AG10803 (cell line): ENCODE measurements around the gene AOPEP.

Experiments
- DNase-seq: peaks from one replicate; pipeline ENCODE4 v3.0.0; 2010; ENCODE audit warnings: low read depth
- H3K4me3 ChIP-seq: 2 replicates; pipeline ENCODE4 v1.5.1; 2011; ENCODE audit warnings: mild to moderate bottlenecking, low read length, control low read depth
- TF ChIP-seq, protein P1 (sequence below): conservative IDR thresholded peaks from 2 replicates; pipeline ENCODE4 v1.5.1; 2011; ENCODE audit warnings: mild to moderate bottlenecking, low read length, control low read depth, inconsistent platforms

The AOPEP gene

DNA sequence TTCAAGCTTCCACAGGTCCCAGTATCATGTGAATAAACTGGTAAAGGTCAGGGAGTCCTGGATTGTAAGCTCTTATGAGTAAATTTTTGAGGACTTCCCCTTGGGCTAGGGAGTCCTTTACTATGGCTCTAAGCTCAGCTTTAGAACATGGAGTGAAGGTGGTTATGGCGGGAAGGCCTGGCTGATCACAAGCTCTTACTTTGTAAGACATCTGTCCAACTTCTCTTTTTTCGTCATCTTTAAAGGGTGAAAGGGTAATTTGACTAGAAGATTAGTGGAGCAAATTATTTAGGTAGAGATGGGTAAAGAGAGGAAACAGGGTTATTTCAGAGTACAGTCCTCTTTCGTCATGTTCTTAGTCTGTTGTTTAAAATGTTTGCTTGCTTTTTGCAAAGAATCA, 155.4 kb downstream of the AOPEP start:
- TF ChIP-seq, protein P1, sequence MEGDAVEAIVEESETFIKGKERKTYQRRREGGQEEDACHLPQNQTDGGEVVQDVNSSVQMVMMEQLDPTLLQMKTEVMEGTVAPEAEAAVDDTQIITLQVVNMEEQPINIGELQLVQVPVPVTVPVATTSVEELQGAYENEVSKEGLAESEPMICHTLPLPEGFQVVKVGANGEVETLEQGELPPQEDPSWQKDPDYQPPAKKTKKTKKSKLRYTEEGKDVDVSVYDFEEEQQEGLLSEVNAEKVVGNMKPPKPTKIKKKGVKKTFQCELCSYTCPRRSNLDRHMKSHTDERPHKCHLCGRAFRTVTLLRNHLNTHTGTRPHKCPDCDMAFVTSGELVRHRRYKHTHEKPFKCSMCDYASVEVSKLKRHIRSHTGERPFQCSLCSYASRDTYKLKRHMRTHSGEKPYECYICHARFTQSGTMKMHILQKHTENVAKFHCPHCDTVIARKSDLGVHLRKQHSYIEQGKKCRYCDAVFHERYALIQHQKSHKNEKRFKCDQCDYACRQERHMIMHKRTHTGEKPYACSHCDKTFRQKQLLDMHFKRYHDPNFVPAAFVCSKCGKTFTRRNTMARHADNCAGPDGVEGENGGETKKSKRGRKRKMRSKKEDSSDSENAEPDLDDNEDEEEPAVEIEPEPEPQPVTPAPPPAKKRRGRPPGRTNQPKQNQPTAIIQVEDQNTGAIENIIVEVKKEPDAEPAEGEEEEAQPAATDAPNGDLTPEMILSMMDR = no peak
- no peak overlapping the region for H3K4me3 ChIP-seq
- DNase-seq = no peak

DNA sequence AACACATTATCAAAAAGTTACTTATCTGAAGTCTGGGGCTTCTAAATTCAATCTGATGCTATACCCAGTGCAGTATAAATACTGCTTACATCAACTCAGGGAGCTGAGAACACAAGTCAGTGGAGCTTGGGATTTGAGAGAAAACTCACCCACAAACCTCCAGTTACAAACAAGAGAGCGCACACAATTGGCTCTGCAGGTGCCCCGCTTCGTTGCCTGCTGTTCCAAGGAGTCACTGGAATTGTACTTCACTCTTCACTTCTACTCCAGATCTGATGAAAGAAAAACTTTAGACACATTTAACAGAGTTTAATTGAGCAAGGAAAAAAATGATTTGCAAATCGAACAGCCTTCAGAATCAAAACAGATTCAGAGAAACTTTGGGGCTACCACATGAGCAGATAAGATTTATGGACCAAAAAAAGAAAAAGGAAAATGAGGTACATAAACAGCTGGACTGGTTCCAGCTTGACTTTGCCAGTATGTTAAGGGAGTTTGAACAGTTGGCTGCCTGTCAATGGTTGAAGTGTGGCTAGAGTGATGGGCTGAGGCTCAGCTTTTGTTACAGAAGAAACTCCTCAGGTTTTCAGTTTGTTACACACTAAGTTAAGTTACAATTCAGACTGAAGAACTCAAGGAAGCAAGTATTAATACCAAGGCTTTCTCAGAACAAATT, 156.6 kb downstream of the AOPEP start:
- DNase-seq = no peak
- H3K4me3 ChIP-seq = no peak overlapping the region
- TF ChIP-seq, protein P1 = no peak

DNA sequence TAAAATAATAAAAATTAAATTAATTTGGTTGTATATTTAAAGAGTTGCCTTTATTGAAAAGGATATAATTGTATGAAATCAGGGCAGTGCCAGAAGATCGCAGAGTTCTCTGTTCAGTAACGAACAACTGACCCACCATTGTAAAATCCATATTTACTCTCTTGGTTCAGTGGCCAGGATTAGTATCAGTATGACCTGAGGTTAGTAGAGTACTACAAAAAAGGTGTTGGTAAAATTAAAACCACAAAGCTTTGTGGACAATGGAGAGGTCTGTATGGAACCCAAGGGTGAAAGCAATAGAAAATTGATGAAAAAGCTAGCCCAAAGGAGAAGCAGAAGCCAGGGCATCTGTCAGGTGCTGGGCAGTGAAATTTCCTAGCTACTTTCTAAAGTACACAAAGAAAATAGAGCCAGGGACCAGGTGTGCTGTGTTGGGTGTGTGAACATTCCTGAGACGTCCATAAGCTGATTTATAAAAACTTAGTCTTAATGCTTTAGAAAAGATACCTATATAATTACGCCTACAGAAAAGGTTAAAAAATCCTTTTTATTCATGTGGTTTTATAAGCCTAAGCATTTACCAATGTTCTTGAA, 159.5 kb downstream of the AOPEP start:
- DNase-seq = no peak
- TF ChIP-seq, protein P1 = no peak
- H3K4me3 ChIP-seq = no peak overlapping the region

DNA sequence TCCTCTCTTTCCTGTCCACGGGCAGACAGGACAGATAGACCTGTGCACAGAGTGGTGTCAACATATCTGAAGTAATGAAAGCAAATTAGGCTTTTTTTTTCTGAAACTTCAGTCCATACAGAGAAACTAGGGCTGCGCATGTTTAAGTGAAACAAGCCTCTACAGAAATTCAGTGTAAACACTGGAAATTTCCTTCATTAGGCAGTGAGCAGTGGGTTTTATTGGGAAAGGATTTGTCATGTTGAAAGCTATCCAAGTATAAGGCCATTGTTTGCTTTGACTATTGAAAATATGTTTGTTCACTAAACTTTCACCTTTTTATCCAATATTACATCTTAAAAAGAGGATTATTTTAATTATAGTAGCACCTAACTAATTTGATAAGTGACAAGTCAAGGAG, 161.2 kb downstream of the AOPEP start:
- DNase-seq = no peak
- TF ChIP-seq, protein P1 = no peak
- no peak overlapping the region for H3K4me3 ChIP-seq

DNA sequence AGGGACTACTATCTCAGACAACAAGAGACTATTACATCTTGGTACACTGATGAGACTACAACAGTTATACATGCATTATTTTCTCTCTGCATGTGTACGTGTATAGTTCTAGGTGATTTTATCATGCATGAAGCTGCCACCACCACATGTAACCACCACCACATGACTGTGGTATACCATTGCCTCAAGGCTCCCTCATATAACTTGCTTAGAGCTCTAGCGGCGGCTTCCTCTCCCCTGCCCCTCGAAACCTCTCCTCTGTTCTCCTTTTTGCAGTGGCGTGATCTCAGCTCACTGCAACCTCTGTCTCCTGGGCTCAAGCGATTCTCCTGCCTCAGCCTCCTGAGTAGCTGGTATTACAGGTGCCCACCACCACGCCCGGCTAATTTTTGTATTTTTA, 162.3 kb downstream of the AOPEP start:
- TF ChIP-seq, protein P1 = no peak
- H3K4me3 ChIP-seq = no peak overlapping the region
- DNase-seq = no peak

DNA sequence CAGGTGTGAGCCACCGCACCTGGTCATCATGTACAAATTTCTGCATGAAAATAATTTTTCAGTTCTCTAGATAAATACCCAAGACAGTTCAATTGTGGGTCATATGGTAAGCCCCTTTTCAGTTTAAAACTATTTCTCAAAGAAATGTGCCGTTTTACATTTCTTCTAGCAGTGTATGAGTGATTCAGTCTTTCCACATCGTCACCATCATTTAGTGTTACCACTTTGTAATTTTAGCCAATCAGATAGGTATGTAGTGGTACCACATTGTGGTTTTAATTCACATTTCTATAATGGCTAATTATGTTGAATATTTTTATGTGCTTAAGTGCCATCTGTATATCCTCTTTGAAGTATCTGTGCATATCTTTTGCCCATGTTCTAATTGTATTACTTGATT, 163.1 kb downstream of the AOPEP start:
- H3K4me3 ChIP-seq = no peak overlapping the region
- TF ChIP-seq, protein P1 = no peak
- DNase-seq = no peak

DNA sequence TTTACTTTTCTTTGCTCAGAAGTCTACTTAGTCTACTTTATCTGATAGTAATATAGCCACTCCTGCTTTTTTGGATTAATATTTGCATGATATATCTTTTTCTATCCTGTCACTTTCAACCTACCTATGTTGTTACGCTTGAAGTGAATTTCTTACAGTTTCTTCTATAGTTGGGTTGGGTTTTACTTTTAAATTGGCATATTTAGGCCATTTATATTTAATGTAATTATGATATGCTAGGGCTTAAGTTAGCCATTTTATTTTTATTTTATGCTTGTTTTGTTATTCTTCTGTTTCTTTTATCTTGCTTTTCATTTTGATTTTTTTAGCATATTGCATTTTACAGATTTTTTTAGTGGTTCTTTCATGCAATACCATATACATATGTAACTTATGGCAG, 164.7 kb downstream of the AOPEP start:
- TF ChIP-seq, protein P1 = no peak
- no peak for DNase-seq
- no peak overlapping the region for H3K4me3 ChIP-seq
